ENCODE data around the gene PDE8B.

PDE8B gene

DNA sequence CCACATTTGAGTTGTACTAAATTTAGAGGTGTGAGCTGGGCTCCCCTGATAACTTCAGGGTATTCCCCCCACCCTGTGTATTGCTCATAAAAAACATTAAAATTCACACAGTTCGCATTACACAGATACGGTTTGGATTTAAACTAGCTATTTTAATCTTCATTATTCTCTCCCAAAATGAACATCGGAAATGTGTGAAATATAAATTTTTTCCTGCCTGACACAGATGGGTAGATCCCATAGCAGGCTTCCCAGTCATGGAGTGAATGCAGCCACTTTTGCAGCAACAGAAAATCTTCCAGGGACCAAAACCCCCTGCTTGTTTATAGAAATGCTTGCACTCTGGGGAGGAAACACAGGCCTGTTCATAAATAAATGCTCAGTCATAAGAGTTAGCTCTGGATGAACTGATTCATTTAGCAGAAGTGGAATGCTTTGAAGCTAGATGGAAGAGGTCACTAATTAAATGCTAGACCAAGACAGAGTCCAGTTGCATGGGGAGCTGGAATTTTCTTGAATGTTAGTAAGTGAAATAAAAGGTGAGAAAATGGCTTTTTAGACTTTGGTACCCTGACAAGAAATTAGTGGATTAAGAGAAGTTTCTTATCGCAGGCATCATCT is 115.6 kb downstream of the PDE8B start:
- Histone ChIP-seq H3K79me2 (ENCODE audit: insufficient read depth, low read length) (no peaks in the 10 kb centered on the region), H3K9ac (ENCODE audit: low read length) (no peak overlapping the region), H3K27me3 (ENCODE audit: insufficient read depth, low read length) (no peaks in the 10 kb centered on the region), H3K27ac (ENCODE audit: low read depth, low read length, poor library complexity, severe bottlenecking) (no peak overlapping the region), H3K4me2 (ENCODE audit: low read length) (no peak overlapping the region), H3K9me3 (ENCODE audit: low read length) (no peaks in the 10 kb centered on the region), H3K4me1 (ENCODE audit: insufficient read depth, low read length, severe bottlenecking) (no peaks in the 10 kb centered on the region), H3F3A (ENCODE audit: insufficient read depth, low read length) (no peaks in the 10 kb centered on the region), H3K36me3 (ENCODE audit: insufficient read depth, low read length) (no peaks in the 10 kb centered on the region), H2AFZ (ENCODE audit: low read length) (no peak overlapping the region), H3K4me3 (ENCODE audit: low read depth, low read length, poor library complexity, severe bottlenecking) (no peak overlapping the region), H4K20me1 (ENCODE audit: insufficient read depth, low read length) (no peaks in the 10 kb centered on the region), H3K9me2 (ENCODE audit: low read depth, low read length) (no peaks in the 10 kb centered on the region)
- TF ChIP-seq EZH2 (IDR thresholded peaks at IDR 0.05; ENCODE audit: borderline replicate concordance, low read length): no peak
- TF ChIP-seq, protein P1, sequence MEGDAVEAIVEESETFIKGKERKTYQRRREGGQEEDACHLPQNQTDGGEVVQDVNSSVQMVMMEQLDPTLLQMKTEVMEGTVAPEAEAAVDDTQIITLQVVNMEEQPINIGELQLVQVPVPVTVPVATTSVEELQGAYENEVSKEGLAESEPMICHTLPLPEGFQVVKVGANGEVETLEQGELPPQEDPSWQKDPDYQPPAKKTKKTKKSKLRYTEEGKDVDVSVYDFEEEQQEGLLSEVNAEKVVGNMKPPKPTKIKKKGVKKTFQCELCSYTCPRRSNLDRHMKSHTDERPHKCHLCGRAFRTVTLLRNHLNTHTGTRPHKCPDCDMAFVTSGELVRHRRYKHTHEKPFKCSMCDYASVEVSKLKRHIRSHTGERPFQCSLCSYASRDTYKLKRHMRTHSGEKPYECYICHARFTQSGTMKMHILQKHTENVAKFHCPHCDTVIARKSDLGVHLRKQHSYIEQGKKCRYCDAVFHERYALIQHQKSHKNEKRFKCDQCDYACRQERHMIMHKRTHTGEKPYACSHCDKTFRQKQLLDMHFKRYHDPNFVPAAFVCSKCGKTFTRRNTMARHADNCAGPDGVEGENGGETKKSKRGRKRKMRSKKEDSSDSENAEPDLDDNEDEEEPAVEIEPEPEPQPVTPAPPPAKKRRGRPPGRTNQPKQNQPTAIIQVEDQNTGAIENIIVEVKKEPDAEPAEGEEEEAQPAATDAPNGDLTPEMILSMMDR (IDR thresholded peaks at IDR 0.05; ENCODE audit: low read length): no peak

DNA sequence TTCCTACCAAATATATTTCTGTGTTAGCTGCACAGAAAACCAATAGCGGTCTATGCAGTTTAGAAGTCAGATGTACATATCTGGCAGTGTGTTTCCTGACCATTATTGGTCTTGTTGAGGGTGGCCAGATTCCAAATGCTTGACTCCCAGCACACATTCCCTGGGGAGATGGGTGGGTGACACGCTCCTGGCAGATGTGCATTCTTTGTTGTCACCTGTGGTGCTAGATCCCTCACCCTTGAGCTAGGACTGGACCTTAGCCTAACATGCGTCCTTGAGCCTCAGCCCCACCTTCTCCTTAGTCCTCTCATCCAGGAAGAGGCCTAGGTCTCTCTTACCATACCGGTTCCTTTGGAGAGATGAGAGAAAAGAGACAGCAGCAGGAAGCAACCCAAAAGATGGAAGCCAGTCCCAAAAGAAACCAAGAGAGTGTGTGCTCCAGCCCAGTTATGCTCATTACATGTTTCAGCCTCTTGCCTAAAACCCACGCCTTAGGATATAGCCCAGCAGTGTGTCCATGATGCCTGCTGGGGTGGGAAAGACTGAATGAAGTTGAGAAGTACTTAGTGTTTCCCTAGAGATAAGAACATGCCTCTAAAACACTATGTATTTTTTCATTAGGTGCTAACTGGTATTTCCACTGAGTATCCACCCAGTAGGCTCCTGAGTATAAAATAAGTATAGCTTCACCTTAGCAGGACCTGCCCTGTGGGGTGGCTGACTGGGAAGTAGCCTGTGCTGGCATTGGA is 116.7 kb downstream of the PDE8B start:
- H3K27me3 ChIP-seq (ENCODE audit: insufficient read depth, low read length): no peaks in the 10 kb centered on the region
- no peaks in the 10 kb centered on the region for H3K36me3 ChIP-seq (ENCODE audit: insufficient read depth, low read length)
- H4K20me1 ChIP-seq (ENCODE audit: insufficient read depth, low read length): no peaks in the 10 kb centered on the region
- H3K79me2 ChIP-seq (ENCODE audit: insufficient read depth, low read length): no peaks in the 10 kb centered on the region
- no peaks in the 10 kb centered on the region for H3F3A ChIP-seq (ENCODE audit: insufficient read depth, low read length)
- H3K9ac ChIP-seq (ENCODE audit: low read length): no peak overlapping the region
- H3K4me1 ChIP-seq (ENCODE audit: insufficient read depth, low read length, severe bottlenecking): no peaks in the 10 kb centered on the region
- no peak overlapping the region for H3K4me2 ChIP-seq (ENCODE audit: low read length)
- no peaks in the 10 kb centered on the region for H3K9me2 ChIP-seq (ENCODE audit: low read depth, low read length)
- no peak overlapping the region for H3K4me3 ChIP-seq (ENCODE audit: low read depth, low read length, poor library complexity, severe bottlenecking)
- no peak overlapping the region for H2AFZ ChIP-seq (ENCODE audit: low read length)
- no peak overlapping the region for H3K27ac ChIP-seq (ENCODE audit: low read depth, low read length, poor library complexity, severe bottlenecking)
- no peak for TF ChIP-seq EZH2 (IDR thresholded peaks at IDR 0.05; ENCODE audit: borderline replicate concordance, low read length)
- H3K9me3 ChIP-seq (ENCODE audit: low read length): no peaks in the 10 kb centered on the region

DNA sequence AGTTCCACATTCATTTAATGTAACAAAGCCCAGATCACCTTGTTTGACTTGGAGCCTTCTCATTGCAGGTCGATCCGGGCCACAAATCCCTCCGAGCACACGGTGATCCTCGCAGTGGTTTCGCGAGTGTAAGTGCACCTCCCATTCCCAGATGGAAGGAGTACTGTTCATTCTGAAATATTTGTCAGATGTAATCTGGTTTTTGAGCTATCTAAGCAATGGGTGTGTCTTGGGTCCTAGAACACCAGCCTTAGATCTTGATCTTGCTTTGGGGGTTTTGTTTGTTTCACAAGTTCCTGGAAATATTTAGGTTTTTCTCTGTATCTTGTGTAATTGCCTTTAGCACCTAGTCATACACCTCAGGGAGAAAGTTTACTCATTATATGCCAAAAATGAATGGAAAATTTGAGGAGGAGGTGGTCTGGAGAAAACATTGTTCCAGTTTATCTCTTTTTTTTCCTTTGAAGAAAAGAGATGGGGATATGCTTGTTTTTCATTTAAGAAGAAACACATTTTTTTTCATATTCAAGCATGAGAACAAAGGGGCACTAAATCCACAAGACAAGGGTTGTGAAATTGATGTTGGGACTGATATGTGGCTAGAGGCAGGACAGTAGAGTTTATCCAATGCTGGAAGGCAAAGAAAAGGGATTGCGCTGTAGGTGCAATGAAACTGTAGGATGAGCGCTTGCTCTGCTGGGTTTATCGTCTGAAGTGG is 118.6 kb downstream of the PDE8B start:
- H3K36me3 ChIP-seq (ENCODE audit: insufficient read depth, low read length): no peaks in the 10 kb centered on the region
- no peak overlapping the region for H3K9ac ChIP-seq (ENCODE audit: low read length)
- H4K20me1 ChIP-seq (ENCODE audit: insufficient read depth, low read length): no peaks in the 10 kb centered on the region
- H3K4me2 ChIP-seq (ENCODE audit: low read length): no peak overlapping the region
- H3K79me2 ChIP-seq (ENCODE audit: insufficient read depth, low read length): no peaks in the 10 kb centered on the region
- H3F3A ChIP-seq (ENCODE audit: insufficient read depth, low read length): no peaks in the 10 kb centered on the region
- H3K27ac ChIP-seq (ENCODE audit: low read depth, low read length, poor library complexity, severe bottlenecking): no peak overlapping the region
- no peaks in the 10 kb centered on the region for H3K9me3 ChIP-seq (ENCODE audit: low read length)
- no peak overlapping the region for H3K4me3 ChIP-seq (ENCODE audit: low read depth, low read length, poor library complexity, severe bottlenecking)
- H3K4me1 ChIP-seq (ENCODE audit: insufficient read depth, low read length, severe bottlenecking): no peaks in the 10 kb centered on the region
- H3K9me2 ChIP-seq (ENCODE audit: low read depth, low read length): no peaks in the 10 kb centered on the region
- TF ChIP-seq EZH2 (IDR thresholded peaks at IDR 0.05; ENCODE audit: borderline replicate concordance, low read length): no peak
- TF ChIP-seq, protein P1 (IDR thresholded peaks at IDR 0.05; ENCODE audit: low read length): no peak
- 0 out of 2 replicates have a peak, but pooled peaks cover 5% of the 10 kb centered on the region for H3K27me3 ChIP-seq (ENCODE audit: insufficient read depth, low read length)
- H2AFZ ChIP-seq (ENCODE audit: low read length): no peak overlapping the region
